Measurements from ENCODE around the gene PLOD1. TPM values are rescaled to one million over a fixed set of nuclear protein-coding genes. Genes with fewer than 3 reads are reported as not detected.

PLOD1 gene
- total and polyA plus RNA-seq, 8 donors: 8.2 to 56.2 (median 35.2) TPM

DNA sequence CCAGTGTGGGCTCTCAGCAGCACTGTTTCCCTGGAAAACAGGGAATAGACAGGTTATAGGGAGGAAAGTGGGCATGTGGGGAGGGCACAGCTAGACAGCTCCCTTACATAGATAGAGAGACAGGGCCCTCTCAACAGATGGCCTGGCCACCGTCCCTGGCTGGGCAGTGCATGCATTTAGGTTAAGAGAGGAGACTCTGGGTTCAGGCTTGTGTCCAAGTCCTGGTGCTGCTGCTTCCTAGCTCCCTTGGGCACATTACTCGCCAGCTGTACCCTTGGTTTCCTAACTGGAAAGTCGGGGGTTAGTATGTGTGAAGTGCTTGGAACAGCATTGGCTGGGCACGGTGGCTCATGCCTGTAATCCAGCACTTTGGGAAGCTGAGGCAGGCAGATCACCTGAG lies 9.1 kb downstream of the PLOD1 start:
- TF ChIP-seq EP300 (IDR thresholded peaks at IDR 0.05): no peak
- no peak for TF ChIP-seq POLR2A (IDR thresholded peaks at IDR 0.05)
- TF ChIP-seq, protein P1, sequence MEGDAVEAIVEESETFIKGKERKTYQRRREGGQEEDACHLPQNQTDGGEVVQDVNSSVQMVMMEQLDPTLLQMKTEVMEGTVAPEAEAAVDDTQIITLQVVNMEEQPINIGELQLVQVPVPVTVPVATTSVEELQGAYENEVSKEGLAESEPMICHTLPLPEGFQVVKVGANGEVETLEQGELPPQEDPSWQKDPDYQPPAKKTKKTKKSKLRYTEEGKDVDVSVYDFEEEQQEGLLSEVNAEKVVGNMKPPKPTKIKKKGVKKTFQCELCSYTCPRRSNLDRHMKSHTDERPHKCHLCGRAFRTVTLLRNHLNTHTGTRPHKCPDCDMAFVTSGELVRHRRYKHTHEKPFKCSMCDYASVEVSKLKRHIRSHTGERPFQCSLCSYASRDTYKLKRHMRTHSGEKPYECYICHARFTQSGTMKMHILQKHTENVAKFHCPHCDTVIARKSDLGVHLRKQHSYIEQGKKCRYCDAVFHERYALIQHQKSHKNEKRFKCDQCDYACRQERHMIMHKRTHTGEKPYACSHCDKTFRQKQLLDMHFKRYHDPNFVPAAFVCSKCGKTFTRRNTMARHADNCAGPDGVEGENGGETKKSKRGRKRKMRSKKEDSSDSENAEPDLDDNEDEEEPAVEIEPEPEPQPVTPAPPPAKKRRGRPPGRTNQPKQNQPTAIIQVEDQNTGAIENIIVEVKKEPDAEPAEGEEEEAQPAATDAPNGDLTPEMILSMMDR (IDR thresholded peaks at IDR 0.05): no peak
- no peak for TF ChIP-seq POLR2AphosphoS5 (IDR thresholded peaks at IDR 0.05)
- no peak overlapping the region for H3K4me3 ChIP-seq
- intact Hi-C loops (cut with DNase I; ENCODE audit: low total_unique reads): no loop called here
- WGBS, 5 donors: 84 to 94% (median 89%) methylated on average over 4 of the region's 4 CpGs
- DNase-seq: no peak
- no peak overlapping the region for H3K27ac ChIP-seq
- no peaks in the 10 kb centered on the region for H3K9me3 ChIP-seq
- H3K27me3 ChIP-seq: no peaks in the 10 kb centered on the region
- peaks cover 0 to 29% (median 13%) of the 10 kb centered on the region in 4 donors for H3K4me1 ChIP-seq
- H3K36me3 ChIP-seq: peaks cover 0 to 31% (median 13%) of the 10 kb centered on the region in 4 donors

DNA sequence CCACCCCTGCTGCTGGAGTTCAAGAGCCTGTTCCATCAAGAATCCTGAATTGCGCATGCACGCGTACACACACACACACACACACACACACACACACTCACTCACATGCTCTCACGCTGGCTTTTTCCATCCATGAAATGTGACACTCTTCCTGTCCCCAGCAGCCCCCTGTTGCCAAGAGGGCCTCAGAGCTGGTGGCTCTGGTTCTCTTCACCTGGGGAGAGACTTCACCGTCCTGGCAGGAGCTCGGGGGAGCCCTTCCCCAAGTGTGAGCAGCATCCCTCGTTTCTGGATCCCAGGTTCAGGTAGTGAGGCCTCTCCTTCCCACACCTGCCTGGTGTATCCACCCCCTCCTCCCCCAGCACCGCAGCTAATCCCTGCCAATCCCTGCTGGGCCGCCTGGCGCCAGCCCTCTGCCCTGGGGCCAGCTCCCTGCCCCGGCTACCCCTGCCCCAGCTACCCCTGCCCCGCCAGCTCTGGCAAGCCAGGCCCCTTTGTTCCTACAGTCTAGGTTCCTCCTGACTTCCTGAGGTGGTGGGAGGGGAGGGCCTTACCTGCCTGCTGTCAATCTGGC lies 9.9 kb downstream of the PLOD1 start:
- no peak overlapping the region for H3K4me3 ChIP-seq
- no peaks in the 10 kb centered on the region for H3K27me3 ChIP-seq
- no peaks in the 10 kb centered on the region for H3K9me3 ChIP-seq
- DNase-seq: peak in 1 of 2 donors; percentile 70
- H3K36me3 ChIP-seq: peaks cover 0 to 36% (median 17%) of the 10 kb centered on the region in 4 donors
- intact Hi-C loops (cut with DNase I; ENCODE audit: low total_unique reads): no loop called here
- H3K4me1 ChIP-seq: peaks cover 0 to 21% (median 8%) of the 10 kb centered on the region in 4 donors
- 68 to 74% (median 71%) methylated on average over 12 of the region's 12 CpGs for WGBS, 5 donors
- no peak overlapping the region for H3K27ac ChIP-seq
- no peak for TF ChIP-seq EP300 (IDR thresholded peaks at IDR 0.05)
- no peak for TF ChIP-seq POLR2AphosphoS5 (IDR thresholded peaks at IDR 0.05)
- TF ChIP-seq, protein P1 (IDR thresholded peaks at IDR 0.05): no peak
- no peak for TF ChIP-seq POLR2A (IDR thresholded peaks at IDR 0.05)

DNA sequence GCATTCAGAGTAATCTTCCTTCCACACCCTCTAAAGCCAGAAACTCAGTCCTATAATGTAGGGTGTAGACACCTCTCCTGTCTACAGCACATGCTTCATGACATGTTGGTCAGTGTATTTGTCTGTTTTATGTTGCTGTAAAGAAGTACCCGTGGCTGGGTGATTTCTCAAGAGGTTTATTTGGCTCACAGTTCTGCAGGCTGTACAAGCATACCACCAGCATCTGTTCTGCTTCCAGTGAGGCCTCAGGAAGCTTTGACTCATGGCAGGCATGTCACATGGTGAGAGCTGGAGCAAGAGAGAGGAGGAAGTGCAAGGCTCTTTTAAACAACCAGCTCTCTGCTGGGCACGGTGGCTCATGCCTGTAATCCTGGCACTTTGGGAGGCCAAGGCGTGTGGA lies 12.1 kb downstream of the PLOD1 start:
- Histone ChIP-seq H3K4me3 (no peak overlapping the region), H3K36me3 (peaks cover 12 to 54% (median 36%) of the 10 kb centered on the region in 4 donors), H3K4me1 (peaks cover 0 to under 1% (median 0%) of the 10 kb centered on the region in 4 donors), H3K27me3 (no peaks in the 10 kb centered on the region), H3K9me3 (no peaks in the 10 kb centered on the region), H3K27ac (no peak overlapping the region)
- 80 to 93% (median 81%) methylated on average over 3 of the region's 3 CpGs for WGBS, 5 donors
- DNase-seq: no peak
- TF ChIP-seq EP300 (IDR thresholded peaks at IDR 0.05): no peak
- TF ChIP-seq, protein P1 (IDR thresholded peaks at IDR 0.05): no peak
- TF ChIP-seq POLR2A (IDR thresholded peaks at IDR 0.05): no peak
- TF ChIP-seq POLR2AphosphoS5 (IDR thresholded peaks at IDR 0.05): no peak
- intact Hi-C loops (cut with DNase I; ENCODE audit: low total_unique reads): no loop called here

DNA sequence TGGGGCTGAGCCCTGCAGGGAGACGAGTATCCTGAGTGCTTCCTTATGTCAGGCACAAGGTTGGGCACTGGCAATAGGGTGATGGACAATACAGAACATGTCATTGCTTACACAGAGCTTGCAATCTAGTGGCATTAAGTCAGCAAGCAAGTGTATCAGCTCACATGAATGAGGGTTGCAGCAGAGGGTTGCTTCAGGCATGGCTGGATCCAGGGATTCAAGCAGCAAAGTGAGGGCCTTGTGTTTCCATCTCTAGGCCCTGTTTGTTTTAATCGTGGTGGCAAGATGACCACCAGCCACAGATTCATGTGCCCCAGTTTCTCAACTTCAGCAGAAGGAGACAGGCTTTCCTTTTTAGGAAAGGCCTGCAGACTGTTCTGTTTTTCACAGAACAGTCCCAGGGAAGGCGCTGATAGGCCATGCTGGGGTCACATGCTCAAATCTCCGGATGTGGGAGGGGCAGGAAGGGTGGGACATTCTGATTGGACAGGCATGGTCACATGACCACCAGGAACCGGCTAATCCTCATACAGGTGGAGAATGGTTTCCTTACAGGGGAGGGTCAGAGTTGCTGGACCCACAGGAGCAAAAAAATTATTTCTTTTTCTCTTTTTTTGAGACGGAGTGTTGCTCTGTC lies 14.4 kb downstream of the PLOD1 start:
- TF ChIP-seq POLR2AphosphoS5 (IDR thresholded peaks at IDR 0.05): no peak
- TF ChIP-seq EP300 (IDR thresholded peaks at IDR 0.05): no peak
- TF ChIP-seq, protein P1 (IDR thresholded peaks at IDR 0.05): no peak
- TF ChIP-seq POLR2A (IDR thresholded peaks at IDR 0.05): no peak
- 89 to 96% (median 91%) methylated on average over 6 of the region's 6 CpGs for WGBS, 5 donors
- intact Hi-C loops (cut with DNase I; ENCODE audit: low total_unique reads): no loop called here

More for the DNA sequence above, 14.4 kb downstream of the PLOD1 start:
- no peaks in the 10 kb centered on the region for H3K4me1 ChIP-seq
- DNase-seq: no peak
- no peaks in the 10 kb centered on the region for H3K27me3 ChIP-seq
- no peak overlapping the region for H3K27ac ChIP-seq
- peaks cover 20 to 68% (median 51%) of the 10 kb centered on the region in 4 donors for H3K36me3 ChIP-seq
- no peak overlapping the region for H3K4me3 ChIP-seq
- no peaks in the 10 kb centered on the region for H3K9me3 ChIP-seq
